GM18498 (cell line): ENCODE results near the gene NEURL4.
A peak's percentile ranks its signal among the peaks of the same experiment; 100 is the strongest.
"Not testable (repeated sequence)": the region's sequence is repeated elsewhere in the genome, so short reads cannot be mapped to it uniquely, and the experiment has no call there.

Experiments used
- ATAC-seq: cut with Tn5 transposase; IDR thresholded peaks from one replicate; pipeline ENCODE4 v1.9.1; 2021; ENCODE audit warnings: mild to moderate bottlenecking, moderate library complexity; ENCODE audit not compliant: unreplicated experiment

NEURL4 gene

DNA sequence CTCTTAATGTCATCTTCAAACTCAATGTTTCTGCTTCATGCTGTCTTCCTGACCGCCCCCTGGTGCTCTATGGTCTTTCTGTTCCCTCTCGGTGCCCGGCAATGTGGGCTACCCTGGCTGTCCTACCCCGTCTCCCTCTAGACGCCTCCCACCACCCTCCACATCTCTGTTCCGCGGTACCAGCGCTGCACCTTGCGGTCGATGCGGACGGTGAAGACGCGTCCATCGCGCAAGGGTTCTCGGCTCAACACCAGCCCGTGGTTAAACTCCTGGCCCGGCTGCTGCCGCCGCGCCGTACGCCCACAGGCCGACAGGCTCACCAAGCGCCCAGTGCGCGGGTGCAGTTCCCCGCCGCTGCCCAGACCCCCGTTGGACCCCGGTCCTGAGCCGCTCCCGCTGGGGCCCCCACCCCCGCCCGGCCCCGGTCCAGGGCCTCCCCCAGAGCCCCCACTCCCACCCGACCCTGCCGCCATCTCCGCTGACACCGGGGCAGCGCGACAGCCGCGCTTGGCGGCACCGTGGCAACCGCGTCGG lies at the start of gene NEURL4:
Gene NEURL4 (minus strand): TSS at position 496 of the 534 bp plus-strand sequence. CDS start 23 bp downstream, at position 473.
- ATAC-seq, result peak; percentile 13

GRCh38 chr17:7374353-7374752 lies 45.2 kb upstream of the NEURL4 start:
- no peak for ATAC-seq

DNA sequence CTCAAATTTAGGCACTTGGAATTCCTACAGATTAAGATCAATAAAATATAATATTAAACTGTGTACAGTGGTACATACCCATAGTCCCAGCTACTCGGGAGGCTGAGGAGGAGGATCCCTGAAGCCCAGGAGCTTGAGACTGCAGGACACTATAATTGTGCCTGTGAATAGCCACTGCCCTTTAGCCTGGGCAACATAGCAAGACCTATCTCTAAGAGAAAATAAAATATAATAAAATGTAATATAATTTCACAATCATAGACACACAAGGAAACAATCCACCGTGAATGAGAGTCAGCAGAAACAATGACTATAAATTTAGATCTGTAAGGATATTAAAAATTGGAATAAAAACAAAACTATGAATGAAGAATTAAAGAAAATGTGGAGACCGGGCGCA lies 41.7 kb upstream of the NEURL4 start:
- ATAC-seq, result no peak

- ATAC-seq, result no peak
Observed at GRCh38 chr17:7369825-7370224, 40.7 kb upstream of the NEURL4 start.

GRCh38 chr17:7368599-7368994 lies 39.5 kb upstream of the NEURL4 start:
- not testable (repeated sequence) for ATAC-seq

- no peak for ATAC-seq
Observed at GRCh38 chr17:7367918-7368598, 38.9 kb upstream of the NEURL4 start.

DNA sequence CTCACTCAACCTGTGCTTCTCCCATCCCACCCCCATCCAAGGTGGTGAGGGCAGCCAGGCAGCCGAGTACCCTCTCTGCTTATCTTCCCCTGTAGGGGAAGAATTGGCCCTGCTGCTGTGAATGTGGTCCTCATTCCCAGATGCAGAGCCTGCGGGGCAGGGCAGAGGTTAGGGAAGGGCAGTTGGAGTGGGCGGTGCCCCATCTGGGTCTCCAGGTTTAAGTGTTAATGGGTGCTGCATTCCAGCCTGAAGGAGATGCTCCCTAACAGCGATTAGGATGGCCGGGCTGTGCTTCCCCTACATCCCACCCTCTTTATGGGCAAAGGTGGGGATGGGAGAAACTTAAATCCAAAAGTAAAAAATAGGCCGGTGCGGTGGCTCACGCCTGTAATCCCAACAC lies 37.9 kb upstream of the NEURL4 start:
- ATAC-seq, result no peak

DNA sequence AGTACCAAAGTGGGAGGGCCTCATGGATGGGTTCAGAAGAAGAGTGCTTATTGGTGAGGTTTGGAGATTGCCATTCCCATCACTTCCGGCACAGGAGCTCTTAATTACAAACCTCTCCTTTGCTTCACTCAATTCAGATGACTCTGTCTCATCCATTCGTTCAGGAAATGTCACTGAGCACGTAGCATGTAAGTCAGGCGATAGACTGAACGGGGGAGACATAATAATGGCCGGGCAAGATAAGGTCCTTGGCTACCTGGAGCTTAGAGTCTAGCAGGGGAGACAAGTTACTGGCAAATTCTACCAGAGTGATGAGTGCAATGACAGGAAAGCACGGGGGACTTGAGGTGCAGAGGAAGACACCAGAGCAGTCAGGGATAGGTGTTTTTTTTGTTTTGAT lies 36.8 kb upstream of the NEURL4 start:
- ATAC-seq, result not testable (repeated sequence)

DNA sequence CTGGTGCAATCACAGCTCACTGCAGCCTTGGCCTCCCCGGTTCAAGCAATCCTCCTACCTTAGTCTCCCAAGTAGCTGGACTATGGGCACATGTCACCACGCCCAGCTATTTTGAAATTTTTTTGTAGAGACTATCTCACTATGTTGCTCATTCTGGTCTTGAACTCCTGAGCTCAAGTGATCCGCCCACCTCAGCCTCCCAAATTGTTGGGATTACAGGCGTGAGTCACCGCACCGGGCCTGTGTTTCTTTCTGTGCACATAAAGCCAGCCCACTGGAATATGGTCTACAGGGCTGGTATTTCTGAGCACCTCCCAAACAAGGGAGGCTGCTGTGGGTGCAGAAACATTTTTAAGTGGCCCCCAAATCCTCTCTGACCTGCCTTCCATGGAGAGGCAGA lies 34.2 kb upstream of the NEURL4 start:
- ATAC-seq, result no peak

DNA sequence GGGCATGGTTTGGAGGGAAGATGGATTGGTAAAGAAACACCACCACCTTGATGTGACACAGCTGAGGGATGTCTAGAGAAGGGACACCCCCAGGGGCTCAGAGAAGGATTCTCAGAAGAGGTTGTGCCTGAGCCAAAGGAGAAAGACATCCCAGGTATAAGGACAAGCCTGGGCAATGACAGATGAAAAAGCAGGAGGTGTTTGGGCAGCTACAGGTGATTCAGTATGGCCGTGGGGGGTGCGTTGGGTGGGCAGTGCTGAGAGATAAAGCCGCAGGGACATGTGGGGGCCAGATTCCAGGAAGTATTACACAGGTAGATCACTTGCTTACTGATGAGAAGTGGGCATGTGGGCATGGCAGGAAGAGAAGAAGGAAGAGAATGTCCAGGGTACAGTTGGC lies 32.8 kb upstream of the NEURL4 start:
- no peak for ATAC-seq

GRCh38 chr17:7357381-7357780 lies 28.2 kb upstream of the NEURL4 start:
- ATAC-seq, result no peak

DNA sequence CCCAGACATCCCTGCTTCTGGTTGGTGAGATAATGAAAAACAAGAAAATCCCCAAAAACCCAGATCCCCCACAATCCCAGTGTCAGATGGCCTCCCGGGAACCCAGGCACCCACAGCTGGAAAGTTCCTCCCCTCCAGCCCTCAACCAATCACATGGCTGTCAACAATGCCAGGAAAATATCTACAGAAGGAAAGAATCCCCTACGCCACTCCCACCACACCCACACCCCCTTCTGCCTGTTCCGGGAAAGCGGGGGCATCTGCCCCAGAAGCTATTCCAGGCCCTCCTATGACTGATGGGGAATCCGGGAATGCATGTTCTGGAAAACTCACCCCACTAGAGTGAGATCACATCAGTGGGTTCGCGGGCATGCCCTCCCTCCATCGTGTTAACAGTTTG lies 27.6 kb upstream of the NEURL4 start:
- ATAC-seq, result no peak

DNA sequence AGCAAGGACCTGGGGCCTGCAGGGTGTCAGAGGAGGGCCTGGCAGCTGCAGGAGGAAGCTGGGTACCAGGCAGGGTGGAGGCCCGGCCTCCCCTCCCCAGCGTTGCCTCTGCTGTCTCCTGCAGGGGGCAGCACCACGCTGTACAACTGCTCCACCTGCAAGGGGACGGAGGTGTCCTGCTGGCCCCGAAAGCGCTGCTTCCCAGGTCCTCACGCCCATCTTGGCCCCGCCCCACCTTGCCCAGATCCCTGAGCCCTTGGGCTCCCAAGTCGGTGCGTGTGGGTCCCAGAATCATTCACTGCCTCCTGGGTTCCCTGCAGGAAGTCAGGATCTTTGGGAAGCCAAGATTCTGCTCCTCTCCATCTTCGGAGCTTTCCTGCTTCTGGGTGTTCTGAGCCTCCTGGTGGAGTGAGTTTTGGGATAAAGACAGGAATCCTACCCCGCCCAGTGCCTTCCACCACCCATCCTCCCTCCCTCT lies 27.0 kb upstream of the NEURL4 start:
- no peak for ATAC-seq

DNA sequence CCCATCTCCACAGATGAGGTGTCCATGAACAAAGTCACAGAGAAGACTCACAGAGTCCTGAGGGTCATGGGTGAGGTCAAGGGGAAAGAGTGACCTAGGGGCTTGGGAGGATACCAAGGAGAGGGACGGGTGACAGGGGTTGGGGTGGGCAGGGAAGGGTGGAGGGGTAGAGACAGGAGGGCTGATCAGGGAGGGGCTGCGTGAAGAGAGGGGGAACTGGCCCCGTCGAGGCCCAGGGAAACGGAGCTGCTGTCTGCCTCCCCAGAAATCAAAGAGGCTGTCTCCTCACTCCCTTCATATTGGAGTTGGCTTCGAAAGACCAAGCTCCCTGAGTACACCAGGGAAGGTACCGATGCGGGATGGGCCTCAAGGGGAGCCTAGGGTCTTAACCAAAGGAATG lies 26.4 kb upstream of the NEURL4 start:
- ATAC-seq, result no peak

DNA sequence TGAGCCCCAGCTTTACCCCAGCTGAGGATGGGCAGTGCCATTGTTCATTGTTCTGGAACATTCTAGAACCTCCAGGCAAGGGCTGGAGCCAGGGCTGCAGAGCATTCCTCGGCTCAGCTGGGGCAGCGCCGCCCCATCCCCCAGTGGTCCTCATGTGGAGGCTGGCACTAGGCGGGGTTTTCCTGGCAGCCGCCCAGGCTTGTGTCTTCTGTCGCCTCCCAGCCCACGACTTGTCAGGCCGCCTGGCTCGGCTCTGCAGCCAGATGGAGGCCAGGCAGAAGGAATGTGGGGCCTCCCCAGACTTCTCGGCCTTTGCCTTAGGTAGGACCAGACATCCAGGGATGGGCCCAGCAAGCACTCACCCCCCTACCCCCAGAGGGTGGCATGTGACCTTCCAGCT lies 25.9 kb upstream of the NEURL4 start, which contains the start of gene TMEM95:
Gene TMEM95 (plus strand): TSS at position 104 of the 400 bp plus-strand sequence. CDS start 49 bp downstream, at position 153.
- no peak for ATAC-seq

DNA sequence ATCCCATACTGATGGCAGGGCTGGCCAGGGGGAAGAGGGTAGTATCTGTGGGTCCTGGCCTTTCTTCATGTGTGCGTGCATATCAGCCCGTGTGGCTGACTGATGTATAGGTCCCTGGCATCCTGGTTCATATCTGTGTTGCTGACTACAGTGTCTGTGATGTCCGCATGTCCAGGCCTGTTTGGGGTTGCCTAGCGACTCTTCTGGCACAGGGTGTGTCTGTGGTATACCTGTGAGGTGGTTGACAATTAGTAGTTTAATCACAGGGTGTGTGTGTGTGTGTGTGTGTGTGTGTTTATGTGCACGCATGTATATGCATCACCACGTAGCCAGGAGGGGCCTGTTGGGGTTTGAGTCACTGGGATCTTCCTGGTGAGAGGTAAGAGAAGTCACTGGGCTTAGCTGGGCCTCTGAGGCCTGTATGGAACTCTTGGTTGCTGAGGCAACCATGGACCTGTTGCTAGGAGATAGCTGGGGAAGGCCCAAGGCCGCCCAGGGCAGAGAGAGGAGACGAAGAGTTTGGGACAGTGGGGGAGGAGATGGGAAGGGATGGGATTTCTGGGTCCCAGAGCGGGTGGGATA lies 25.2 kb upstream of the NEURL4 start:
- no peak for ATAC-seq

GRCh38 chr17:7352910-7353635 lies 23.9 kb upstream of the NEURL4 start:
- no peak for ATAC-seq

DNA sequence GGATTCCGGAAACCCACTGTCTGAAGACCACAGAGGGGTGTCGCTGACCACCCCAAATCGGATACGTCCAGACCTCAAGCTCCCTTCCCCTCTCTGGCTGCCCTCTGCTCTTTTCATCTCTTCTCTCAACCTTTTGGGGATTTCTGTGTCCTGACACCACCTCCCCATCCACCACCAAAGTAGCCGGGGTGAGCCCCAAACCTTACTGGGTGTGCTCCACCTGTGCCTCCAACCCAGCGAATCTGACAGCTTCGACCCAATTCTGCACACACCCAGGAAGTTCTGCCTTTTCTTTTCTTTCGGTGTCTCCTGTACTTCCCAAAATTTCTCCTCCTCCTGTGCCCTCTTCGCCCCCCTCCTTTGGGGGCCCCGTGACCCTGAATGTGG lies 23.4 kb upstream of the NEURL4 start:
- ATAC-seq, result no peak

DNA sequence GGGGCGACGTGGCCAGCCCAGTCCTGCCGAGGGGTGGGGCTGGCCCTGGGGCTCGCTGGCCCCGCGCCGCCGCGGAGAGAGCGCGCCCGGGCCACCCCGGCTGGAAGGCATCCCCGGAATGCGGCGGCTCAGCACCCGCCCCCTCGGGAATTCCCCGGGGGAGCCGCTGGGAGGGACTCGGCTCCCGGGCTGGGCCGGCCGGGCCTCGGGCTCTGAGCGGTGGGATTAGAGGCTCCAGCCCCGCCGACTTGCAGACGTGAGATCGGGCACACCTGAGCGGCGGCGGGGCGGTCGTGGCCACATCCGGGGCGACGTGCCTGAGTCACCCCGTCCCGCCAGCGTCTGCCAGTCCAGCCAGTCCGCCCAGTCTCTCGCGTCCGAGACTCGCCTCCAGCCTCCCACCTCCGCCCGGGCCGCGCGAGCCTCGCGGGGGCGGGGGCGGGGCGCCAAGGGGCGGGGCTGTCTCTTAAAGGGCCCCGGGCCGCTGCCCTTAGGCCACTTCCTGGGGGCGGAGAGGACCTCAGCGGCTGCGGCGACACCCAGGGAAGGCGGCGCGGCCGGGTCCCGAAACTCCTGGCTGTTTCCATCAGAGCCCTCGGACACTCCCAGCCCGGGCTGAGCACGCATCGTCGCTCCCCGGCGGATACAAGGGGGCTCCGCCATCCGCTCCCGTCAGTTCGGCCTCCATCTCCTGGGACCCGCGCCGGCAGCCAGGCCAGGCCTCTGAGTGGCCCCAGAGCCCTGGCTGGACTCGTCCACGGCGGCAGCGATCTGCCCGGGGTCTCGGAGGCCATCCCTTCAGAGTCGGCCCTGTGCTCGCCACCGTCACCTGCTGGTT lies 22.7 kb upstream of the NEURL4 start, which contains the start of gene KCTD11:
Gene KCTD11 (plus strand): TSS at position 498 of the 838 bp plus-strand sequence.
- ATAC-seq, result peak; percentile 71

GRCh38 chr17:7348478-7349242 lies 19.5 kb upstream of the NEURL4 start:
- ATAC-seq, result no peak
